Subcutaneous abdominal adipose tissue (tissue), 5 donors: ENCODE measurements around the gene GAREM2.

Source experiments
- H3K27ac ChIP-seq: one replicate; pipeline ENCODE4 v1.7.0; 2013; ENCODE audit warnings: low read depth, mild to moderate bottlenecking, inconsistent platforms, low read length, moderate library complexity
- H3K27me3 ChIP-seq, 5 donors: one replicate each; pipeline ENCODE4 v1.7.0; 2013; ENCODE audit warnings: low read length in 5 of 5, inconsistent platforms in 1 of 5; ENCODE audit not compliant: control insufficient read depth in 5 of 5, insufficient read depth in 4 of 5
- H3K36me3 ChIP-seq, 5 donors: one replicate each; pipeline ENCODE4 v1.7.0; 2013; ENCODE audit warnings: low read length in 5 of 5; ENCODE audit not compliant: control insufficient read depth in 5 of 5, insufficient read depth in 5 of 5
- H3K4me1 ChIP-seq, 5 donors: one replicate each; pipeline ENCODE4 v1.7.0; 2013; ENCODE audit warnings: low read length in 5 of 5, mild to moderate bottlenecking in 3 of 5, moderate library complexity in 1 of 5; ENCODE audit not compliant: control insufficient read depth in 5 of 5, insufficient read depth in 5 of 5
- H3K4me3 ChIP-seq, 5 donors: one replicate each; pipeline ENCODE4 v1.7.0; 2013; ENCODE audit warnings: low read length in 5 of 5, low read depth in 1 of 5
- H3K9ac ChIP-seq, 5 donors: one replicate each; pipeline ENCODE4 v1.7.0; 2013; ENCODE audit warnings: low read length in 5 of 5, mild to moderate bottlenecking in 4 of 5, moderate library complexity in 3 of 5
- H3K9me3 ChIP-seq, 5 donors: one replicate each; pipeline ENCODE4 v1.7.0; 2013; ENCODE audit warnings: low read length in 5 of 5; ENCODE audit not compliant: control insufficient read depth in 5 of 5
- donor health status: healthy.
- donor health status: healthy.
- donor health status: healthy.
- donor health status: healthy.
- donor health status: healthy.

The GAREM2 gene

DNA sequence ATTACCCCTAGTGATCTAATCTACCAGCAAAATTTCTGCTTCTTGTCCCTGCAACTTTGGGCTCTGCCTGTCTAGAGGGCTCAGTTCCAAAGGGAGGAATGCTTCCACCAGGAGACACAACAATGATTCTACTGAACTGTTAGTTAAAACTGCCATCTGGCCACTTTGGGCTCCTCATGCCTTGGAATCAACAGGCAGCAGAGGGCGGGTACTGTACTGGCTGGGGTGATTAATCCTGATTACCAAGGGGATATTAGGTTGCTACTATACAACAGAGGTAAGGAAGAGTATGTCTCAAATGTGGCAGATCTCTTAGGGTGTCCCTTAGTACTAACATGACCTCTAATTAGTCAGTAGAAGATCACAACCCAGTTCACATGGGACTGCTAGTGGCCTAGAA, 50.1 kb downstream of the GAREM2 start:
- peaks cover 21 to 67% (median 40%) of the 10 kb centered on the region in 5 donors for H3K36me3 ChIP-seq
- no peaks in the 10 kb centered on the region for H3K4me1 ChIP-seq

DNA sequence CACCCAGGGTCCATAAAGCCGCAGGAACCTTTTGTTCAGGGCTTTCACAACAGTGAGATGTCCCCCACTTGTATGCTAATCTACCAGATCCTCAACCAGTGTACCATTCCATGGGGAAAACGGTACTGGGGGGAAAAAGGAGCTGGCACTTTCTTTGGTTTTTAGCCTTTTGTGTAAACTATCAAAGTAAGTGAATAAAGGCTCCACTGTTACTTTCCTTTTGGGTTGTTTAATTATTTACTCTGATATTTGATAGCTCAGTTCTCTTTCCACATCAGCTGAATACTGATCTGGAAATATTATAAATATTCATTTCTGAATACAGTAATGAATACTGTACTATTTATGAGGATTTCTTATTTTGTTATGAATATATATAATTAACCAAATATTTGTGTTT, 51.2 kb downstream of the GAREM2 start:
- Histone ChIP-seq H3K4me3 (no peak overlapping the region), H3K9me3 (peaks cover 0 to 4% (median 0%) of the 10 kb centered on the region in 5 donors), H3K9ac (no peak overlapping the region), H3K27ac (no peak overlapping the region), H3K4me1 (no peaks in the 10 kb centered on the region), H3K27me3 (no peaks in the 10 kb centered on the region), H3K36me3 (peaks cover 24 to 76% (median 49%) of the 10 kb centered on the region in 5 donors)

More for the DNA sequence above, 50.1 kb downstream of the GAREM2 start:
- H3K9ac ChIP-seq: no peak overlapping the region
- no peaks in the 10 kb centered on the region for H3K27me3 ChIP-seq
- H3K9me3 ChIP-seq: peaks cover 0 to 4% (median 0%) of the 10 kb centered on the region in 5 donors
- no peak overlapping the region for H3K27ac ChIP-seq
- H3K4me3 ChIP-seq: no peak overlapping the region

DNA sequence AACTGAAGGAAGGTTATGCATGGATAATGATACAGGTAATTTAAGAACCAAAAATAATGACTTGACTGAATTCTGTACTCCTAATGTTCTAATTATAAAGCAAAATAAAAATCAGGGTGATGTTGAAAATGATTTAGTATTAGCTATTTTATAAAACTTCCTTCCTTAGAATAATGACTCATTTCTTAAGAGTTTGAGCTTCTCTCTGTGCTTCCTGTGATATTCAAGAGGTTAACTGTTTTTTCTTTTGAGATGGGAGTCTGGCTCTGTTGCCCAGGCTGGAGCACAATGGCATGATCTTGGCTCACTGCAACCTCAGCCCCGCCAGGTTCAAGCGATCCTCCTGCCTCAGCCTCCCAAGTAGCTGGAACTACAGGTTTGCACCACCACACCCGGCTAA, 56.7 kb downstream of the GAREM2 start:
- no peaks in the 10 kb centered on the region for H3K4me1 ChIP-seq
- H3K9me3 ChIP-seq: peaks cover 0 to 4% (median 0%) of the 10 kb centered on the region in 5 donors
- no peak overlapping the region for H3K9ac ChIP-seq
- no peak overlapping the region for H3K27ac ChIP-seq
- peaks cover 38 to 83% (median 67%) of the 10 kb centered on the region in 5 donors for H3K36me3 ChIP-seq
- no peaks in the 10 kb centered on the region for H3K27me3 ChIP-seq
- H3K4me3 ChIP-seq: no peak overlapping the region

DNA sequence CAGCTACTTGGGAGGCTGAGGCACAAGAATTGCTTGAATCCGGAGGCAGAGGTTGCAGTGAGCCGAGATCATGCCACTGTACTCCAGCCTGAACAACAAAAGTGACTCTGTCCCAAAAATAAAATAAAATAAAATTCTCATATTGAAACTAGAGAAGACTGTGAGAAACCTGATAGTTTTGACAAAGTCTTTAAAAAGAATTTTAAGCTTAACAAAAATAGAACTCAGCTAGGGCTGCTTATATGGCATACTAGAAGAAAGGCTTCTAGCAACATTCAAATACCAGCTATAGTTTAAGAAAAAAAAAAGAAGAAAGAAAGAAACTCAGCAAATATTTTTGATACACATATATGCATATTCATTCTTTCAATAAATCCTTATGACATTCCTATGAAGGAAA, 57.9 kb downstream of the GAREM2 start:
- no peak overlapping the region for H3K27ac ChIP-seq
- H3K4me3 ChIP-seq: no peak overlapping the region
- H3K9me3 ChIP-seq: peaks cover 0 to 4% (median 0%) of the 10 kb centered on the region in 5 donors
- H3K4me1 ChIP-seq: no peaks in the 10 kb centered on the region
- H3K36me3 ChIP-seq: peaks cover 42 to 93% (median 79%) of the 10 kb centered on the region in 5 donors
- no peak overlapping the region for H3K9ac ChIP-seq
- no peaks in the 10 kb centered on the region for H3K27me3 ChIP-seq

DNA sequence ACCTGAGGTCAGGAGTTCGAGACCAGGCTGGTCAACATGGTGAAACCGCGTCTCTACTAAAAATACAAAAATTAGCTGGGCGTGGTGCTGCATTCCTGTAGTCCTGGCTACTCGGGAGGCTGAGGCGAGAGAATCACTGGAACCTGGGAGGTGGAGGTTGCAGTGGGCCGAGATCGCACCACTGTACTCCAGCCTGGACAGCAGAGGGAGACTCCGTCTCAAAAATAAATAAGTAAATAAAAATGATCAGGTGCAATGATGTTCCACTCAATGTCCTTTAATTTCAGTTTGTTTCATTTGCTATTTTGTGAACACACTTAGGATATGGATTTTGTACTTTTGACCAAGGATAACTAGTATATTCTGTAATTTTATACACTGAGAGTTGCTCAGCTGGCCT, 62.2 kb downstream of the GAREM2 start:
- H3K27ac ChIP-seq: no peak overlapping the region
- H3K27me3 ChIP-seq: no peaks in the 10 kb centered on the region
- no peaks in the 10 kb centered on the region for H3K9me3 ChIP-seq
- no peak overlapping the region for H3K4me3 ChIP-seq
- peaks cover 0 to 24% (median 11%) of the 10 kb centered on the region in 5 donors for H3K4me1 ChIP-seq
- no peak overlapping the region for H3K9ac ChIP-seq
- peaks cover 38 to 77% (median 63%) of the 10 kb centered on the region in 5 donors for H3K36me3 ChIP-seq

DNA sequence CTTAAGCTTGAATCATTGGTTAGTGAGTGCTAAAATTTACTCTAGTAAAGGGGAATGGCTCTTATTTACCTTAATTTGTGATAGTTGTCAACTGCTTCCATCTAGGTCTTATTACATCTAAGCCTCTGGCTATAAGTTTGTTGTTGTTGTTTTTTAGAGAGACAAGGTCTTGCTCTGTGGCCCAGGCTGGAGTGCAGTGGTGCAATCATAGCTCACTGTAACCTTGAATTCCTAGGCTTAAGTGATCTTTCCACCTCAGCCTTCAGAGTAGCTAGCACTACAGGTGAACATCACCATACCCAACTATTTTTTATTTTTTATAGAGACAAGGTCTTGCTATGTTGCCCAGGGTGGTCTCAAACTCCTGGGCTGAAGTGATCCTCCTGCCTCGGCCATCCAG, 65.0 kb downstream of the GAREM2 start:
- Histone ChIP-seq H3K27ac (peak overlapping the region; percentile 79), H3K27me3 (no peaks in the 10 kb centered on the region), H3K4me3 (no peak overlapping the region), H3K9me3 (no peaks in the 10 kb centered on the region), H3K36me3 (peaks cover 25 to 53% (median 42%) of the 10 kb centered on the region in 5 donors), H3K4me1 (peaks cover 0 to 52% (median 31%) of the 10 kb centered on the region in 5 donors), H3K9ac (peak overlapping the region in 1 of 5 donors; percentile 25)

DNA sequence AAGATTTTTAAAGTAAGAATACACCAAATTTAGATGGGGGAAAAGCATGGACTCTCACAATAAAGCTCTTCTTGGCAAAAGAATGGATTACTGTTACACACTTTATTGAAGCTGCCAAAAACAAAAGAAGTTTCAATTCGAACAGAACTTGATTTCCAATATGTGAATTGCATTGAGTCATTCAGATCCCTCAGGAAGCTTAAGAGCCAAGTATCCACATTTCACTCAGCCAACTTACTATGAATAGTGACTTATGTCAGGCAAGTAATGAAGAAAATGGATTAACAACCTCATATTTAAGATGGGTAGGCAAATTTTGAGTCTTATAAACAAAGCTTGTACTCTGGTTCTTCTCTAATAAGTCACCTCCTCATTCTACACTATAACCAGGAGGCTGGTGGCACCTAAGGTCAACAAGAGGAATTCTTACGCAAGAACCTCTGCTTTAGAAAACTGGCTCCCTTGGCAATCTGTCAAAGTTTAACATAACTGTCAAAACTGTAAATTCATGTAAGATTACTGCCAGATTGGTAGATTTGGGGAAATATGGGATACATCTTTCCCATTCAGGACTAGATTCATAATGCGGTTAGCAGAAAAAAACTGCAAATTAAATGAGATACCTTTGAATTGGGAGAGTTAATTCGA, 65.5 kb downstream of the GAREM2 start:
- peak overlapping the region in 1 of 5 donors; percentile 25 for H3K9ac ChIP-seq
- no peak overlapping the region for H3K4me3 ChIP-seq
- H3K27me3 ChIP-seq: no peaks in the 10 kb centered on the region
- H3K9me3 ChIP-seq: no peaks in the 10 kb centered on the region
- H3K27ac ChIP-seq: peak overlapping the region; percentile 82
- H3K4me1 ChIP-seq: peaks cover 0 to 57% (median 37%) of the 10 kb centered on the region in 5 donors
- peaks cover 21 to 47% (median 36%) of the 10 kb centered on the region in 5 donors for H3K36me3 ChIP-seq
